ENCODE results near the gene ST3GAL4. TPM values are rescaled to one million over a fixed set of nuclear protein-coding genes. Genes with fewer than 3 reads are reported as not detected.
"Not testable (repeated sequence)": the region's sequence is repeated elsewhere in the genome, so short reads cannot be mapped to it uniquely, and the experiment has no call there.

Gene ST3GAL4, protein sequence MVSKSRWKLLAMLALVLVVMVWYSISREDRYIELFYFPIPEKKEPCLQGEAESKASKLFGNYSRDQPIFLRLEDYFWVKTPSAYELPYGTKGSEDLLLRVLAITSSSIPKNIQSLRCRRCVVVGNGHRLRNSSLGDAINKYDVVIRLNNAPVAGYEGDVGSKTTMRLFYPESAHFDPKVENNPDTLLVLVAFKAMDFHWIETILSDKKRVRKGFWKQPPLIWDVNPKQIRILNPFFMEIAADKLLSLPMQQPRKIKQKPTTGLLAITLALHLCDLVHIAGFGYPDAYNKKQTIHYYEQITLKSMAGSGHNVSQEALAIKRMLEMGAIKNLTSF
- polyA plus RNA-seq (2012; ENCODE audit: missing spikeins), result 4.3 TPM

DNA sequence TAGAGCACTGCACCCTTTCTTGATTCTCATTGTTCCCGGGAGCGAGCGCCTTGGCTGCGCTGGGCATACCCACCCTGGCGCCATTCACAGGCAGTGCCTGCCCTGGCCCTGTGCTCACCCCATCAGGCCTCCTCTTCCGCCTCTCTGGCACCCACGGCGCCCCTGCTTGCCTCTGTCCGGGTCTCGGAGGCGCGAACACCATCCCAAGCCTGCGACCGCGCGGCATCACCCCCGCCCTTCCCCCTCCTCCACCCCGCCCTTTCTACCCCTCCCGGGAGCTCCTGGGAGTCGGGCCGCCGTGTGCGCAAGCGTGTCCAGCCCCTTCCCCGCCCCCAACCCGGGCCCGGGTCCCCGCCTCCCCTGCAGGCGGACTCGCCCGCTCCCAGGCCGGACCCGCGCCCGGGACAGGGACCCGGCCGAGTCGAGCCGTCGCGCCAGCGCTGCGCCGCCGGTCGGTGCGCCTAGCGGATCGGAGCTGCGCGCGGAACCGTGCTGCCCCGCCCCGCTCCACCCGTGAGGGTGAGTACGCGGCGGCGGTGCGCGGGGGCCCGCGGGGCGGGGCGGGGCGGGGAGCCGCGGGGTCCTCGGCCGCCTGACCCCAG lies at the start of gene ST3GAL4:
Gene ST3GAL4, plus strand, starts transcription at position 363 of the 602 bp plus-strand sequence. CDS start 50,470 bp downstream, outside the sequence.
- TF ChIP-seq TAF1 (IDR thresholded peaks at IDR 0.05; ENCODE audit: borderline replicate concordance, low read depth, low read length), result no peak
- peak; percentile 56; the same call in 1 of the 2 replicates for TF ChIP-seq POLR2A (IDR thresholded peaks at IDR 0.05; ENCODE audit: low read depth, low read length)
- TF ChIP-seq POLR2AphosphoS5 (IDR thresholded peaks at IDR 0.05; ENCODE audit: low read depth, low read length), result peak; percentile 53; the same call in 1 of the 2 replicates
- FAIRE-seq (peak; percentile 74), DNase-seq (ENCODE audit: insufficient read length) (peak; percentile 82)

DNA sequence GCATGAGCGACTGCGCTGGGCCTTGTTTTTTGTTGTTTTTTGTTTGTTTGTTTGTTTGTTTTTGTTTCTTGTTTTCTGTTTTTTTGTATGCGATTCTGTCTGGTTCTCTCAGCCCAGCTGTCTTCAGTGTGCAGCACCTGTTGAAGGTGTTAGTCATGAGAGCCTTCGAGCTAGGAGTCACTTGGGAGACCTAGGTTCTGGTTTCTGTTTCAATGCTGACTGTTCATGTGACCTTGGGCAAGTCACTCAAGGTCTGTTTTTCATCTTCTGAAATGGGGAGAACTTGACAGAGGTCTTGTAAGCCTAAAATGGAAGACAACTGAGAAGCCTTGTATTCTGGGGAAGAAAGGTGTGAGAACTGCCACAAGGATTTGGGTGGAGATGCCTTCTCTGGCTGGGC lies 49.8 kb upstream of the ST3GAL4 start:
- TF ChIP-seq TAF1 (IDR thresholded peaks at IDR 0.05; ENCODE audit: borderline replicate concordance, low read depth, low read length), result no peak
- TF ChIP-seq POLR2A (IDR thresholded peaks at IDR 0.05; ENCODE audit: low read depth, low read length), result no peak
- TF ChIP-seq POLR2AphosphoS5 (IDR thresholded peaks at IDR 0.05; ENCODE audit: low read depth, low read length), result no peak
- FAIRE-seq (peak; percentile 58), DNase-seq (ENCODE audit: insufficient read length) (no peak)

DNA sequence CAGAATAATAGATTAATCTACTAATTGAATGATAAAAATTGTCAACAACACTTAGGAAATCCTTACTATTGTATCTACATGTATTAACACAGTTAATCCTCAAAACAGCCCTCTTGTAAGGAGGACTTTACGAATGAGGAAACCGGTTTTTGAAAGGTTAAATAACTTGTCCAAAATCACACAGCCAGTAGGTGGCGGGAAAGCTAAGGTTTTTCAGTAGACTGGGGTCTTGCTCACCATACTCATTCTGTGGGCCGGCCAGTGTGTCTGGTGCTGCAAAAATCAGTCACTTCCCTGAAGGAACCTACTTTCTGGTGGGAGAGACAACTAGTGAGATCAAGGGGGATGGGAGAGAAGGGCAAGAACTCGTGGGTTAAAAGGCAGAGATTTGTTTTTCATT lies 47.8 kb upstream of the ST3GAL4 start:
- no peak for TF ChIP-seq POLR2A (IDR thresholded peaks at IDR 0.05; ENCODE audit: low read depth, low read length)
- no peak for TF ChIP-seq TAF1 (IDR thresholded peaks at IDR 0.05; ENCODE audit: borderline replicate concordance, low read depth, low read length)
- TF ChIP-seq POLR2AphosphoS5 (IDR thresholded peaks at IDR 0.05; ENCODE audit: low read depth, low read length), result no peak
- DNase-seq (ENCODE audit: insufficient read length) (no peak), FAIRE-seq (peak; percentile 72)

DNA sequence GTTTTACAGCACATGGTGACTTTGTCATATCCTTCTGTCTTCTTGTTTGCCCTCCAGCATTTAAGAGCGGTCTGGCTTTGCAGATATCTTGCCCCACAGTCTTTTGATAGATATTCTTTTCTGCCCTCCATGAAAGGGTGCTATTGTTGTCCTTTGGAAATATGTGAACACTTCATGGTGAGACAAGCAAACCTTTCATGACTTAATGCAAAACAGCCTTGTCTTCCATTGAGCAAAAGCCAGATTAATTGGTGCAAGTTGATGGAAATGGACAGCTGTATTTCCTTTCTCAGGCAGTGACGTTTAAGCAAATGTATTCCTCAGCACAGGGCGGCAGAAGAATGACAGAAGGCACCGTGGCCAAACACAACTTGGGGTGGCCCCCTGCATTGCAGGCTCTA lies 47.2 kb upstream of the ST3GAL4 start:
- DNase-seq (ENCODE audit: insufficient read length) (no peak), FAIRE-seq (no peak)
- no peak for TF ChIP-seq TAF1 (IDR thresholded peaks at IDR 0.05; ENCODE audit: borderline replicate concordance, low read depth, low read length)
- TF ChIP-seq POLR2AphosphoS5 (IDR thresholded peaks at IDR 0.05; ENCODE audit: low read depth, low read length), result no peak
- no peak for TF ChIP-seq POLR2A (IDR thresholded peaks at IDR 0.05; ENCODE audit: low read depth, low read length)

DNA sequence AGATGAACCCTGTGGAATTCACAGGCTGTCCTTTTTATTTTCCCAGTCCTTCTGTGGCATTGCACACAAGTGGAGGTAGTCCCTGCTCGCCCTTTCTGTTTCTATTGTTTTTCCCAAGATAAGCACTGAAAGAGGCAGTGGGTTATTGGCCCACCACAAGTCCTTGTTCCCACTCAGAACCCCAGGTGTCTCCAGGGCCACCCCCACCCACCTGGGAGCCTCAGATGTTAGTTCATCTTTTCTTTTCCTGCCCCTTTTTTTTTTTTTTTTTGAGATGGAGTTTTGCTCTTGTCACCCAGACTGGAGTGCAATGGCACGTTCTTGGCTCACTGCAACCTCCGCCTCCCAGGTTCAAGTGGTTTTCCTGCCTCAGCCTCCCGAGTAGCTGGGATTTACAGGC lies 46.7 kb upstream of the ST3GAL4 start:
- FAIRE-seq, result not testable (repeated sequence)

DNA sequence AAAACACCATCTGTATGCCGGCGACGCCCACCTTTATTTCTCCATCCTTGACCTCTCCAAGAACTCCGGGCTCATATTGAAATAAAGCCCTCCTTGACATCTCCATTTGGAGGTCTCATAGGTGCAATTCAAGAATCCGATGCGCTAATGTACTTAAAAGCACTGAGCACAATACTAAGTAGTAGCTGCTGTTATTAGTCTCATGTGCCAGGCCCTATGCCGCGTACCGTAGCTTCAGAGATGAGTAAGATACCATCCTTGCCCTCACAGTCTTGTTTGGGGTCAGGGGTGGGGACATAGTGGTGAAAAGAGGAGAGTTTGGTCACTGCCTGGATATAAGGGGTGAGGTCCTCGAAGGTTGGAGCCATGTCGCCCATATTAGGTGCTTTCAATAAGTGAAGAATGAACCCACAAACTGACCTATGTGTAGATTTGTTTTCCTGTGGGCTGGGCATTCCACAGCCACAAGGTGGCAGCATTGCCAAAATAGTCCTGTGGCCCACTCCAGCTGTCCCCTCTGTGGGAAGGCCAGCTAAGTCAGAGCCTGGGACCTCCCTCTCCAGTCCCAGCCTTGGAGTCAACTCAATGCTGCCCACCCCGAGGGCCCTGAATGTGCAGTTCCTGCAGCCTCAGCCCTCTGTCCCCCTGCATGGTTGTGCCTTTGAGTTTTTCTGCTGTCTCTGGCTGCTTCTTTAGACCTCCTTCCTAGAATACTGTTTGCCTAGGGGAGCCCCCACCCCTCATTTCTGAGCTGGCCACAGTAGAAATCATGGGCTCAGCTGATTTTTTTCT lies 45.1 kb upstream of the ST3GAL4 start:
- peak; percentile 85 for FAIRE-seq

More for the DNA sequence above, 46.7 kb upstream of the ST3GAL4 start:
- not testable (repeated sequence) for DNase-seq (ENCODE audit: insufficient read length)

DNA sequence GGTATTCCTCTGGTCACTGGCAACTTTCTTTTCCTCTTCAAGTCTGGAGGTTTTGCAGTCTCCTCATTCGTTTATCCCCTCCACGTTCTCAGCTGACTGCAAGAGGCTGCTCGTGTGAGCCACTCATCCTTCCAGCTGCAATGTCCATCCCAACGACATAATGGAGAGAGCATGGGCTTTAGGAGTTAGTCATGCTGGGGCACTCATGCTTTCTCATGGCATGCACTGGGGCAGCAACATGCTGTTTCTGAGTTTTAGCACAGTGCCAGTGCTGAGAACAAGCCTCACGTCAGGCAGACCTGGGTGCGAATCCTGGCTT lies 44.5 kb upstream of the ST3GAL4 start:
- FAIRE-seq, result no peak
- TF ChIP-seq POLR2AphosphoS5 (IDR thresholded peaks at IDR 0.05; ENCODE audit: low read depth, low read length) (no peak), POLR2A (IDR thresholded peaks at IDR 0.05; ENCODE audit: low read depth, low read length) (no peak), TAF1 (IDR thresholded peaks at IDR 0.05; ENCODE audit: borderline replicate concordance, low read depth, low read length) (no peak)
- no peak for DNase-seq (ENCODE audit: insufficient read length)

More for the DNA sequence above, 45.1 kb upstream of the ST3GAL4 start:
- DNase-seq (ENCODE audit: insufficient read length), result no peak
- TF ChIP-seq TAF1 (IDR thresholded peaks at IDR 0.05; ENCODE audit: borderline replicate concordance, low read depth, low read length) (no peak), POLR2AphosphoS5 (IDR thresholded peaks at IDR 0.05; ENCODE audit: low read depth, low read length) (no peak)

DNA sequence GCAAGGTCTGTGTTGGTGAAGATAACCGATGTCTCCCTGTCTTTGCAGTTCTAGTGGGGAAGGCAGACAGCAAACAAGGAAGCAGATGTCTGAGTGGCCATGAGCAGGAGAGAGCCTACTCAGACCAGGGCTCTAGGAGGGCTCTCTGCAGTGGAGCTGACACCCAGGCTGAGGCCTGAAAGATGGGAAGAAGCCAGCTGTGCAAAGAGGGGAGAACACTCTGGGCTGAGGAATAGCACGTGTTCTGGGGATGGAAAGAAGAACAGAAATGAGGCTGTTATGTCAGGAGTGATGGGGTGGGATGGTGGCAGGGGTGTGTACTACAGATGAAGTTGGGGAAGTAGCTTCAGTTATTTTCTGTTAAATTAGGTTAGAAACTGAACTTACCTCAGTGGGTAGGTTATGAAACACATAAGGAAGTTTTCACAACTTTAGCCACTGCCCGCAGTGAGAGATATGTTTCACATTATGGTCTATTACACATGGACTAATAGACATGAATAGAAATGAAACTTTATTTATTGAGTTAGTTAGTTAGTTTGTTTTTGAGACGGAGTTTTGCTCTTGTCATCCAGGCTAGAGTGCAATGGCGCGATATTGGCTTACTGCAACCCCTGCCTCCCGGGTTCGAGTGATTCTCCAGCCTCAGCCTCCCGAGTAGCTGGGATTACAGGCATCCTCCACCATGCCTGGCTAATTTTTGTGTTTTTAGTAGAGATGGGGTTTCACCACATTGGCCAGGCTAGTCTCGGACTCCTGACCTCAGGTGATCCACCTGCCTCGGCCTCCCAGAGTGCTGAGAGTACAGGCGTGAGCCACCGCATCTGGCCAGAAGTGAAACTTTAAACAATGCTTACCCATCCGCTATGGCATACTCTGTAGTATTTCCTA lies 43.8 kb upstream of the ST3GAL4 start:
- no peak for TF ChIP-seq POLR2AphosphoS5 (IDR thresholded peaks at IDR 0.05; ENCODE audit: low read depth, low read length)
- TF ChIP-seq TAF1 (IDR thresholded peaks at IDR 0.05; ENCODE audit: borderline replicate concordance, low read depth, low read length), result no peak
- no peak for TF ChIP-seq POLR2A (IDR thresholded peaks at IDR 0.05; ENCODE audit: low read depth, low read length)
- no peak for DNase-seq (ENCODE audit: insufficient read length)
- no peak for FAIRE-seq

DNA sequence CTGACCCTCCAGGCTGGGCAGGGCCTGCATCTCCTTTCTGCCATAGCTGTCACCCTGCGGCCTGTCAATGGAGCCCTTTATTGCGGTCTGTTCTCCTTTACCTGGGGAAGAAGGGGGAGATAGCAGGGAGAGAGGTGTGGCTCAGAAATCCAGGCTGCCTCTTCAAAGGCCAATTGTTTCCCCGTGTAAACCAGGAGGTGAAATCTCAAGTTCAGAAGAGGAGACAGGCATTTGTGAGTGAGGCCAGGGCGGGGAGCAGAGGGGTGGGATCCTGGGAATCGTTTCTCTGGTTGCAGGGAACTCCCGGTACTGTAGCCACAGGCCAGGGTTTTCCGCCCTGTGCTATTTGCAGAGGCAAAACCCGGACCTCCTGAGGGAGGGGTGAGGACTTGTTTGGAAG lies 42.5 kb upstream of the ST3GAL4 start:
- DNase-seq (ENCODE audit: insufficient read length) (no peak), FAIRE-seq (no peak)
- TF ChIP-seq POLR2AphosphoS5 (IDR thresholded peaks at IDR 0.05; ENCODE audit: low read depth, low read length), result no peak
- TF ChIP-seq TAF1 (IDR thresholded peaks at IDR 0.05; ENCODE audit: borderline replicate concordance, low read depth, low read length), result no peak
- no peak for TF ChIP-seq POLR2A (IDR thresholded peaks at IDR 0.05; ENCODE audit: low read depth, low read length)

DNA sequence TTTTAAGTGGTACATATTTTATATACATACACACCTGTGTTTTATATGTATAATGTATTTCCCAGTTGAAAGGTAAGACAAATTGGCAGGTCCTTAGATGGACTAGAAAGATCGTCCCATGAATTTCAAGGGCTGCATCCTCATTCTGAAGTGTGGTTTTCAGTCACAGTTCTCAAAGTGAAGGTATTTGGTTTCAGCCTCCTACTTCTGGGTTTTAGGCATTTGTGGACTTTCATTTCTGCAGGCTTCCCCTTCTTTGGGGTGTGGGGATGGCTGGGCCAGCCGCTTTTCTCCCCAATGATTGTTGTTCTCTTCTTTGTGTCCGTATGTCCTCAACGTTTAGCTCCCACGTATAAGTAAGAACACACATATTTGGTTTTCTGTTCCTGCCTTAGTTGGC lies 41.7 kb upstream of the ST3GAL4 start:
- DNase-seq (ENCODE audit: insufficient read length) (no peak), FAIRE-seq (no peak)
- no peak for TF ChIP-seq POLR2AphosphoS5 (IDR thresholded peaks at IDR 0.05; ENCODE audit: low read depth, low read length)
- TF ChIP-seq POLR2A (IDR thresholded peaks at IDR 0.05; ENCODE audit: low read depth, low read length), result no peak
- TF ChIP-seq TAF1 (IDR thresholded peaks at IDR 0.05; ENCODE audit: borderline replicate concordance, low read depth, low read length), result no peak

DNA sequence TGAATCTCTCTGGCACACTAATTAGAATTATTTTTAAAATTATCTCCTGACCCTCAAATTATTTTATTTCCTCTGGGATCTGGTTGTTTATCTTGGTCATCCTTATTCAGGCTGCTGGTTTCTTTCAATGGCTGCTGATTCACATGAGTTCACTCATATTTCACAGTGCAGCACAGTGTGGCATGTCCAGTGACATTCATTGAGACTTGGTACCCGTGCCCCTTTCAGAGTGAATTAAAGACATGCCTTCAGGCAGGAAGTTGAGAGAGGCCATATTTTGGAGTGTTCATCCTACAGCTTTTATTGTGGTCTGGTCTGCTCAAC lies 38.1 kb upstream of the ST3GAL4 start:
- no peak for DNase-seq (ENCODE audit: insufficient read length)
- TF ChIP-seq POLR2A (IDR thresholded peaks at IDR 0.05; ENCODE audit: low read depth, low read length) (no peak), POLR2AphosphoS5 (IDR thresholded peaks at IDR 0.05; ENCODE audit: low read depth, low read length) (no peak), TAF1 (IDR thresholded peaks at IDR 0.05; ENCODE audit: borderline replicate concordance, low read depth, low read length) (no peak)
- no peak for FAIRE-seq

Measured in GM12892 (cell line).